Gastroesophageal sphincter (tissue), 3 donors: ENCODE data around the gene DNAJC1.

Source experiments
- EP300 ChIP-seq: sonication (generic); formaldehyde crosslinking; IDR thresholded peaks from one replicate; pipeline ENCODE4 v1.6.1; 2017; ENCODE audit warnings: antibody characterized with exemption, mild to moderate bottlenecking
- TF ChIP-seq, protein P1 (sequence below), 4 experiments: fragments of 200-600 bp in 2 of 4; fragments of 450-650 bp in 2 of 4; sonication (generic) in 1 of 4; IDR thresholded peaks; one replicate each; pipeline ENCODE4 v1.5.1; 2017 to 2019; ENCODE audit warnings: antibody characterized with exemption in 4 of 4, mild to moderate bottlenecking in 2 of 4, moderate library complexity in 2 of 4

DNA sequence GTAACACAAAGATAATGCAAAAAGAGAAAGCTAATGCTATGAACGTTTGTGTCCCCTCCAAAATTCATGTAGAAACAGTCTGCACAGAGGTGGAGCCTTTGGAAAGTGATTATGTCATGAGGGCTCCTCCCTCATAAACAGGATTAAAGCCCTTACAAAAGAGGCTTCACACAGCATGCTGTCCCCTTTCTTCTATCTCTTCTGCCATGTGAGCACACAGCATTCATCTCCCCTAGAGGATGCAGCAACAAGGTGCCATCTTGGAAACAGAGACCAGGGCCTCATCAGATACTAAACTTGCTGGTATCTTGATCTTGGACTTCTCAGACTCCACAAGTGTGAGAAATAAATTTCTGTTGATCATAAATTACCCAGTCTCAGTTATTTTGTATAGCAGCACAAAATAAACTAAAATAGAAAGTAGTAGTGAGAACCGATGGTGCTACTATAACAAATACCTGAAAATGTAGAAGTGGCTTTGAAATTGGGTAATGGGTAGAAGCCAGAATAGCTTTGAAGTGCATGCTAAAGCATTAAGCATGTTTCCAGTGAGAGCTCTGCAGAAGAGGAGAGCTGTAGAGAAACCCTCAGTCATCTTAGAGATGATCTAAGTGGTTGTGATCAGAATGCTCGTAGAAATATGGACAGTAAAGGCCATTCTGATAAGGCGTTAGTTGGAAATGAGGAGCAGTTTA, 108.7 kb downstream of the DNAJC1 start:
- TF ChIP-seq, protein P1, sequence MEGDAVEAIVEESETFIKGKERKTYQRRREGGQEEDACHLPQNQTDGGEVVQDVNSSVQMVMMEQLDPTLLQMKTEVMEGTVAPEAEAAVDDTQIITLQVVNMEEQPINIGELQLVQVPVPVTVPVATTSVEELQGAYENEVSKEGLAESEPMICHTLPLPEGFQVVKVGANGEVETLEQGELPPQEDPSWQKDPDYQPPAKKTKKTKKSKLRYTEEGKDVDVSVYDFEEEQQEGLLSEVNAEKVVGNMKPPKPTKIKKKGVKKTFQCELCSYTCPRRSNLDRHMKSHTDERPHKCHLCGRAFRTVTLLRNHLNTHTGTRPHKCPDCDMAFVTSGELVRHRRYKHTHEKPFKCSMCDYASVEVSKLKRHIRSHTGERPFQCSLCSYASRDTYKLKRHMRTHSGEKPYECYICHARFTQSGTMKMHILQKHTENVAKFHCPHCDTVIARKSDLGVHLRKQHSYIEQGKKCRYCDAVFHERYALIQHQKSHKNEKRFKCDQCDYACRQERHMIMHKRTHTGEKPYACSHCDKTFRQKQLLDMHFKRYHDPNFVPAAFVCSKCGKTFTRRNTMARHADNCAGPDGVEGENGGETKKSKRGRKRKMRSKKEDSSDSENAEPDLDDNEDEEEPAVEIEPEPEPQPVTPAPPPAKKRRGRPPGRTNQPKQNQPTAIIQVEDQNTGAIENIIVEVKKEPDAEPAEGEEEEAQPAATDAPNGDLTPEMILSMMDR (IDR thresholded peaks at IDR 0.05), result no peak
- no peak for TF ChIP-seq EP300
